Omental fat pad (tissue), 4 donors: ENCODE results near the gene PID1. TPM values are rescaled to one million over a fixed set of nuclear protein-coding genes. Genes with fewer than 3 reads are reported as not detected.

Source experiments
- ATAC-seq: fragments of 150-250 bp; one replicate; pipeline ENCODE4 v1.9.1; 2016; ENCODE audit warnings: mild to moderate bottlenecking, moderate library complexity; ENCODE audit not compliant: low FRiP score
- DNase-seq: peaks from one replicate; pipeline ENCODE4 v3.0.0-alpha.2; 2019; ENCODE audit warnings: low spot score
- total RNA-seq, 4 donors: library from RNA; depleted of rRNA; stranded (reverse); fragments of >200 nt; gene quantifications; one replicate each; pipeline ENCODE4 v1.1.0, GENCODE V29; 2016
- TF ChIP-seq, protein P1 (sequence below), 3 donors: fragments of 450-650 bp; IDR thresholded peaks; one replicate each; pipeline ENCODE4 v1.5.1; 2016 to 2017; ENCODE audit warnings: antibody characterized with exemption in 3 of 3, mild to moderate bottlenecking in 3 of 3, moderate library complexity in 2 of 3

Gene PID1
- total RNA-seq, 4 donors from 2014 or later, result 20.7 to 98.7 (median 59.1) TPM

DNA sequence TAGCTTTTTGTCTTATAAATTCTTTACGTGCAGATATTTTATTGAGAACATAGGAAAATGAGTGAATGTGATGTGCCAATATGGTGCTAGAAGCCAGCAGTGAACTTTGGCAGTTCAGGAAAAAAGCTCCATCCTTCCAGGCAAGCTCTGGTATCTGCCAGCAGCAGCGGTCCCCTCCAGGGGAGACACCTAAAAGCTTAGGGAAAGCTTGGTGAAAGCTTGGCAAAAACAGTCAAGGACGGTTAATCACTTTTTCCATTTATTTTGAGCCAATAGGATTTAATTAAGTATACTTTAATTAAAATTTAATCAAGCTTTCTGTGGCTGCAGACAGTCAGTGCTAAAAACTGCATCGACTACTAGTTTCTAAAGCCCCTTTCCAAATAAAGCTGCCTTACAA is 60.4 kb downstream of the PID1 start:
- DNase-seq (no peak), ATAC-seq (no peak)
- TF ChIP-seq, protein P1, sequence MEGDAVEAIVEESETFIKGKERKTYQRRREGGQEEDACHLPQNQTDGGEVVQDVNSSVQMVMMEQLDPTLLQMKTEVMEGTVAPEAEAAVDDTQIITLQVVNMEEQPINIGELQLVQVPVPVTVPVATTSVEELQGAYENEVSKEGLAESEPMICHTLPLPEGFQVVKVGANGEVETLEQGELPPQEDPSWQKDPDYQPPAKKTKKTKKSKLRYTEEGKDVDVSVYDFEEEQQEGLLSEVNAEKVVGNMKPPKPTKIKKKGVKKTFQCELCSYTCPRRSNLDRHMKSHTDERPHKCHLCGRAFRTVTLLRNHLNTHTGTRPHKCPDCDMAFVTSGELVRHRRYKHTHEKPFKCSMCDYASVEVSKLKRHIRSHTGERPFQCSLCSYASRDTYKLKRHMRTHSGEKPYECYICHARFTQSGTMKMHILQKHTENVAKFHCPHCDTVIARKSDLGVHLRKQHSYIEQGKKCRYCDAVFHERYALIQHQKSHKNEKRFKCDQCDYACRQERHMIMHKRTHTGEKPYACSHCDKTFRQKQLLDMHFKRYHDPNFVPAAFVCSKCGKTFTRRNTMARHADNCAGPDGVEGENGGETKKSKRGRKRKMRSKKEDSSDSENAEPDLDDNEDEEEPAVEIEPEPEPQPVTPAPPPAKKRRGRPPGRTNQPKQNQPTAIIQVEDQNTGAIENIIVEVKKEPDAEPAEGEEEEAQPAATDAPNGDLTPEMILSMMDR (IDR thresholded peaks at IDR 0.05), result no peak

DNA sequence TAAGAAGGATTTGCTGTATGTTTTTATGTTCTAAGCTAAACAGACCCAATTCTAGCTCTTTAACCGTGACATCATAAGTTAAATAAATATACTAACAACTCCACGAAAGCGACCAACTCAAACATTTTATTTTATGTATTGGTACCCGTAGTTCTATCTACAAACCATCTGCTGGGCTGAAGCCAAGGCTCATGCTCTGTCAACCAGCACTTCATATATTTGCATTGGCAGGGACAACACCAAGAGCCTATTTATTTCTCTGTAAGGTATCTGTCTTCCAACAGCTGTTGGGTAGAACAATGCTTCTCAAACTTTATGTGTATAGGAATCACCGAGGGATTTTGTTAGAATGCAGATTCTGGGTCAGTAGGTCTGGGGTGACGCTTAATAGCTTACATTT is 64.5 kb downstream of the PID1 start:
- no peak for ATAC-seq
- DNase-seq, result no peak

DNA sequence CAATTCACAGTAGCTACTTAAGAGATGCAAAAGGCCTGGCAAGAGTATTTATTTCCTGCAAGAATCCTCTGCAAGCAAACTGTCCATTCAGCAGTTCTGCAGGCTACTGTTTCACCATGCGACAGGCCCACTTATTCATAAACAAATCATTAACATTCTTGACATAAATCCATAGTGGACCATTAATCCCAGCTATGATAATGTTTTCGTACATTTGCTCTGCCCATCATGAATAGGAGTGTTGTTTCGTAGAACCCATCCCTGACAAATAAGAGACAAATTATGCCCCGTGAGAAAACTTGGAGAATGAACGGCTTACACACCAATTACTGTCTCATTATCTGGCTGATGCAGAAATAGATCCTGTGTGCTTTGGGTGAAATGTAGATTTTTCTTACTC is 65.4 kb downstream of the PID1 start:
- DNase-seq, result no peak
- TF ChIP-seq, protein P1 (IDR thresholded peaks at IDR 0.05), result no peak
- no peak for ATAC-seq

More for the DNA sequence above, 64.5 kb downstream of the PID1 start:
- TF ChIP-seq, protein P1 (IDR thresholded peaks at IDR 0.05), result no peak

DNA sequence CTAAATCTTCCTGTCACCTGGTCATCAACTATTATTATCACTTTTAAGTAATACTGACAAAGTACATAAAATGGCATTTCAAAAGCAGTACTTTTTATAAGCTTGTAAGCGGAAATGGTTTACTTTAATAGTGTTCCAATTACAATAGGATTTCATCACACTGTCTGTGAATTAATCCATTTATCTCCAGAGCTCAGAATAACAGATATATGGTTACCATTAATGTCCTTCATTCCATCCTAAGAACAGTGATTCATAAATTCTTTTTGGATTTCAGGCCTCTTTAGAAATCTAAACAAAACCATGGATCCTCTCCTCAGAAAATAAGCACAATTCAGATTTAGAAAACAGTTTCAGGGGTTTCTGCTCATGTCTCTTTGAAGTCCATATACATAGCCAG is 68.4 kb downstream of the PID1 start:
- TF ChIP-seq, protein P1 (IDR thresholded peaks at IDR 0.05), result no peak
- no peak for DNase-seq
- no peak for ATAC-seq

DNA sequence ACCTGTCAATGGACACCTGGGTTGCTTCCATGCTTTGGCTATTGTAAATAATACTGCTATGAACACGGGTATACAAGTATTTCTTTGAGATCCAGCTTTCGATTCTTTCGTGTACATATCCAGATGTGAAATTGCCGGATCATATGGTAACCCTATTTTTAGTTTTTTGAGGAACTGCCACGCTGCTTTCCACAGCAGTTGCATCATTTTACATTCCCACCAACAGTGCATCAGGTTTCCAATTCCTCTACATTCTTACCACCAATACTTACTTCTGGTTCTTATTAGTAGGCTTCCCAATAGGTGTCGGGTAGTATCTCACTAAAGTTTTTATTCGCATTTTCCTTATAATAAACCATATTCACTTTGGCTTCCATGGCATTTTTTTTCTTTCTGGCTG is 69.6 kb downstream of the PID1 start:
- DNase-seq, result no peak
- no peak for ATAC-seq
- TF ChIP-seq, protein P1 (IDR thresholded peaks at IDR 0.05), result no peak

DNA sequence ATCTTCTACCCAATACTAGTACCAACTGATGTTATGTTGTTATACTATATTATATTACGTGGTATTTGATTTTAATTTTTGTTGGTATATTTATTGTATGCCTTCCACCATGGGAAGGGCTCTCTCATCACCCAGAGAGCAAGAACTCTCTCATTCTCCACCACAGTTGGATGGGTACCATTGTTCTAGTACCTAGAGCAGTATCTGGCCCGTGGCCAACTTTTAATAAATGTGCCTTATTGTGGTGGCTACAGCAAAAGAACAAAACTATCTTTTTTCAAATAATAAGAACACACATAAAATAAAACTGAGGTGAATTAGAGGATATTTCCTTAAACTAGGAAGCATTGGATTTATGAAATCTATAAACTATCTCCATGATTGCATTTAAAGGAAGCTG is 71.8 kb downstream of the PID1 start:
- no peak for DNase-seq
- TF ChIP-seq, protein P1 (IDR thresholded peaks at IDR 0.05), result no peak
- ATAC-seq, result no peak

DNA sequence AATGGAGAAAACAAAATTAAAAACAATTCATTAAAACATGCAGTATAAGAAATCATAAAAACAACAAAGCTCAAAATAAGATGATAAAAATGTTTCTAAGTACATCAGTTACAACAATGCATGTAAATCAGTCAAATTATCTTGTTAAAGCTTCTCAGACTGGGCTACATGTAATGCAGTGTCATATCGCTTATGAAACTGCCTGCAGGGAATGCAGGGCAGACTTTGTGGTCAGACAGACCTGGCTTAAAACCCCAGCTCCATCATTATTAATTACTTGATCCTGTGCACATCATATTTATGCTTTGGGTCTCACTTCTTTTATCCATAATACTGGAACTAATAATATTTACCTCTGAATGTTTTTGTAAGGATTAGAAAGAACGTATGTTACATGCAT is 74.6 kb downstream of the PID1 start:
- no peak for DNase-seq
- no peak for ATAC-seq
- TF ChIP-seq, protein P1 (IDR thresholded peaks at IDR 0.05), result no peak
